HG03460 (cell line): Measurements from ENCODE around the gene NEURL3.
"Not testable (repeated sequence)": the region's sequence is repeated elsewhere in the genome, so short reads cannot be mapped to it uniquely, and the experiment has no call there.

Experiments used
- ATAC-seq: cut with Tn5 transposase; IDR thresholded peaks from one replicate; pipeline ENCODE4 v1.9.1; 2021; ENCODE audit not compliant: unreplicated experiment

Gene NEURL3

GRCh38 chr2:96508521-96509113 lies 3.5 kb upstream of the NEURL3 start:
- no peak for ATAC-seq

GRCh38 chr2:96507957-96508520 lies 2.9 kb upstream of the NEURL3 start:
- peak; percentile 54 for ATAC-seq

DNA sequence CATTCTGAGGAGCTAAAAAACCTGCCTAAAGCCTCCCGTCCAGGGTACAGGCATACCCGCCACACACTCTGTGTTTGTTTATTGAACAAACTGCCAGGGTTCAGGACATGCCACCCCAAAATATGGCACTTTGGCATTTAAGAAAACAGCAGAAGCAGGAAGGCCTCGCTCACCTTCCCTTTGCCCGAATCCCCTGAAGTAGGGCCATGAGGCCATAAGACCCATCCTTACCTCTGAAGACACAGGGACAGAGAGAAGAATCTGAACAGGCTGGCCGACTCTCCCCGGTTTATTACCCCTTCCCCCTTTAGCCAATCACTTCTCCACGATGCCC lies 1.7 kb upstream of the NEURL3 start:
- no peak for ATAC-seq

DNA sequence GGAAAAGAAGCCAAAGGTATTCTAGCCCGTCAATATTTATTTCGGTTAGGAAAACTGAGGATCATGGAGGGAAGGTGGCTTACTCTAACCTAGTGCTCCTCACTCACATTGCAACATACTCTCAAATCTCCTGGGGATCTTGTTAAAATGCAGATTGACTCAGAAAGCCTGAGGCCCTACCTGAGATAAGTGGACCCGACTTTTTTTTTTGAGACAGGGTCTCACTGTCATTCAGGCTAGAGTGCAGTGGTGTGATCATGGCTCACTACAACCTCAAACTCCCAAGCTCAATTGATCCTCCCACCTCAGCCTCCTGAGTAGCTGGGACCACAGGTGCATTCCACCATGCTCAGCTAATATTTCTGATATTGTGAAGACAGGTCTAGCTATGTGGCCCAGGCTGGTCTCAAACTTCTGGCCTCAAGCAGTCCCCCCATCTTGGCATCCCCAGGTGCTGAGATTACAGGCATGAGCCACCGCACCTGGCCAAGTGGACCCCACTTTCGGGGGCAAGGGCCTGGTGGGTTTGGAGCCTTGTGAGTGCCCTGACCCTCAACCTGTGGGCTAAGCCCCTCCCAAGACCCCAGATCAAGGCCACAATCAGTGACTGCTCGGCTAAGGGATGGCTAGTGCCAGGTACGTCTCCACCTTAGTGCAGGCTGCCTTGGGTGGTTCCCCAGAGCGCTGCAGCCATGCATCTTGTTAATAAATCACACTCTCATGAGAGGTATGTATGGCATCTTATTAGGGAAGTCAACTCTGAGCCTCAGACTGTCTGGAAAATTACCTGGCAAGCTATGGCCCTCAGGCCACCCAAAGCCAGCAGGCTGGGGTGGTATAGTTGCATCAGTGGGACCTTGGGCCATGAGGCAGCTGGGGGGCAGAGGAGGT lies 1.1 kb upstream of the NEURL3 start:
- no peak for ATAC-seq

DNA sequence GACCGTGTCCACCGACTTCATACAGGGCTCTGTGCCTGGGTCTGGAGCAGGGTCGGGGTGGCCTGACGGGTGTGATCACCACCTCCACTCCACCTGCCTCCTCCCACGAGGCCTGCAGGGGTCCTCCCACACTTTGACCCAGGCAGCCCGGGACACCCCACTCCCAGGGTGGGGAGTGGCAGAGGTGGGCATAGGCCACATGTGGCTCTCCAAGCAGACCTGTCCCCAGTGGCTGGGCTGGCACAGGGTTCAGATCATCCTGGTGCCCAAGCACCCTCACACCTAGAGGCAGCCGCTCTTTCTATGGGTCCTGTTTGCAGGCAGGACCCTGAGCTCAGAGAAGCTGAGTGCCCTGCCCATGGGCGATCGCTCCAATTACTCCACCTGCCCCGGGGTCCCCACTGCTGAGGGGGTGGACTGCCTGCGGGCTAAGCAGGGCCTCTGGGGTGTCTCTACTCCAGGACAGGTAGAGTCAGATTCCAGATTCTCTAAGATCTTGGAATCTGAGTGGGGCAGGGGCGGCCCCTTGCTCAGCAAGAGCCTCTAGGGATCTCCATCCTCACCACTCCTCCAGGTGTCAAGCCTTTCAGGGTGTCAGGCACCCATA lies 1.4 kb downstream of the NEURL3 start:
- ATAC-seq: no peak

- ATAC-seq: no peak
These were observed 2.1 kb downstream of the NEURL3 start for GRCh38 chr2:96502891-96503636.

DNA sequence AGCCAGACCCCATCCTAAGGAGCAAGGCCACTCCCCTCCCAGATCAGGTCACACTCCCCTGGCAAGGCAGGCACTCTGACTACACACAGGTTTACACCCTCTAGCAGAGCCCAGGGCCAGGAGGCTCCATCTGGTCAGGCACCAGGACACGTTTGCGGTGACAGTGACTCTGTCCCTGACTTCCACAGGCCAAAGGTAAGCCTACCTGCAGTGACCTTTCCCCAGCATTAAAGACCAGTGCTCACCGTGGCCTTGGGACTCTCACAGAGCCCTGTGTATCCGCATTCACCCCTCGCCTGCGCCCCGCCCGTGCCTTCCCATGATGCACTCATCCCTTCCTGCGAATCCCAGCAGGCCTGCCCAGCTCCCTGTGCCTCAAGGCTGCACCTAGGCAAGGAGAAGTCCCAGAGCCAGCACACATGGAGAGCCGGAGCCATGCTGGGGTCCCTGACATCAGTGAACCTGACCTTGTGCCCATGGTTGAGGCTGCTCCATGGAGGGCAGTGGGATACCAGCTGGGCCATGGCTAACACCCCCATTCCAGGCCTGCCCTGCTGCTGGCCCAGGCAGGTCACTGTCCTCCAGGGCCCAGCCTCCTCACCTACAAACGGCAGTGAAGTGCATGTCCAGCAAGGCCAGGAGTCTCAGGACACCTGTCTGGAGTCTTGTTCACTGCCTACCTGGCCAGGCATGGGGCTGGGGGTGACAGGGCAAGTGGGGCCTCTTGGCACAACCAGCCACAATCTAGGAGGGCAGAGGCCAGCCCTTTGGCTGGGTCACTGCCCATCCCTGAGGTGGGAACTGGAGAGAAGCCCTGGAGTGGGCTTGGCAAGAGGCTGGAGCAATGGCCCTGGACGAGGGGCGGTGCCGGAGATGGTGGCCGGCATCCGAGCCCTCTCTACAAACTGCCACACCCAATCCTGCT lies 3.0 kb downstream of the NEURL3 start:
- ATAC-seq: no peak

GRCh38 chr2:96501471-96501874 lies 3.7 kb downstream of the NEURL3 start:
- peak; percentile 62 for ATAC-seq

DNA sequence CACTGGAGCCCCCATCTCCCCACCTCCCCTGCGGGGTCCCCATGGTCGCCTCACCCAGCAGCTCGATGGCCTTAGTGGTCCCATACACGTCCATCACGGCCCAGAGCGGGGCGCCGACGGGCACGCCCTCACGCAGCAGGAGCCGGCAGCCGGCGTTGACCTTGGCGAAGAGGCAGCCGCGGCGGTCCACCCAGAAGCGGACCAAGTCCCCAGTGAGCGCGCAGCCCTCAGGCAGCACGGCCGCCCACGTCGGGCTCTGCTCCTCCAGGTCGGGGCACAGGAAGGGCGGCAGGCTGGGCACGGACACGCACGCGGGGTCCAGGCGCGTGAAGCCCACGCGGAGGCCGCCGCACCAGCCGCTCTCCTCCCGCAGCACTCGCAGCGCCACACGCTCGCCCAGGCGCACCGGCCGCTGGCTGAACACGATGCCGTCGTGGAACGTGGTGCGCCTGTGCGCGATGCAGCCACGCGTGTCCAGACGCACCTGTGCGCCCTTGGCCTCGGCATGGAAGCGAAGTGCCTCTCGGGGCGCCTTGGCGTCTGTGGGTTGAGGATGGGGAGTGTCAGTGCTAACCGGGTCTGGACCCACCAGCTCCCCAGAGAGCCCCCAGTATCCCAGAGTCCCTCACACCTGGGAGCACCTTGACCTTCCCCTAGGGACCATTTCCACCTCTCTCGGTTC lies 4.6 kb downstream of the NEURL3 start:
- ATAC-seq: no peak

DNA sequence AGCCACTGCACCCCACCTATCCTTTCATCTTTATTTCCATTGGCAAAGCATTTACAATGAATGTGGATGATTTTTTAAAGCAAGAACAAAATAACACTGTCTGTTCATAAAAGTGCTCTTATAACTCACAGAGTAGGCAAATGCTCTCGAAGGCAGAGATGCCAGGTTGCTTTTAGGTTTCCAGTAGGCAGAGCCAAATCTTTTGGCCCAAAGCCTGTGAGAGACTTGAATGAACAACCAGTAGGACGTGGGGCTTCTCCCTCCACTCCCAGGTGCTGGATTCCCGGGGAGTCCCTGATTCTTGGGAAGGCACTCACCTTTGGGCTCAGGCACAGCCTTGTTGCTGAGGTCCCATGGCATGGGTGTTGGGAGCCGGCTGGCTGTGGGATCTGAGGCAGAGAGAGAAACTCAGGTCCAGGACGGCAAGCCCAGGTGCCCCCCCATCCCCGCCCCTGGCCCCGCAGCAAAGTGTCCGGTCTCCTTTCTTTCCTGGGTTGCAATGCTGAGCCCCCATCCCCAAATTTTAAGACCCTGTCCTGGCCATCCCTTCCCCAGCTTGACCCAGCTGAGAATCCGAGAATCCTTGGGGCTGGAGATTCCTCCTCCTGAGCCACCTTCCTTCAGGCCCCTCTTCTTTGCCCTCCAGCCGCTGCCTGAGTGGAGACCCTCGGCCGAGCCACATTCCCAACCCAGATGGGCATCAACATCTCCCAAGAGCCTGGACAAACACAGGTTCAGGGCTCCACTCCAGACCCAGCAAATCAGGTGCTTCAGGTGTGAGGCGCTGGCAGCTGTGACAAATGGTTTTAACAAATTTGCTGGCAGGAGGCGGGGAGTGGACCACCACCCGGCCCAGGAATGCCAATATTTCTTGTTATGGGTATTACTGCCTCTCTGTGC lies 5.8 kb downstream of the NEURL3 start:
- ATAC-seq: no peak

DNA sequence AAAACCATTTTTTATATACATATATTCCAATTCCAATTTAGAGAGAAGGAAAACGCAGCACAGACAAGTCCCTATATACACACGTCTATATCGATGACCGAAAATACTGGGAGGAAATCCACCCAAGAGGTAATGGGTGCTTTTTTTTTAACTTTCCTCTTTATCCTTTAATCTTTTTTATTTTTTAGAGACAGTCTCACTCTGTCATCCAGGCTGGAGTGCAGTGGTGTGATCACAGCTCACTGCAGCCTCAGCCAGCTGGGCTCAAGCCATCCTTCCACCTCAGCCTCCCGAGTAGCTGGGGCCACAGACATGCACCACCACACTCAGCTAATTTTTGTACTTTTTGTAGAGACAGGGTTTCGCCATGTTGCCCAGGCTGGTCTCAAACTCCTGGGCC lies 6.5 kb downstream of the NEURL3 start:
- not testable (repeated sequence) for ATAC-seq

DNA sequence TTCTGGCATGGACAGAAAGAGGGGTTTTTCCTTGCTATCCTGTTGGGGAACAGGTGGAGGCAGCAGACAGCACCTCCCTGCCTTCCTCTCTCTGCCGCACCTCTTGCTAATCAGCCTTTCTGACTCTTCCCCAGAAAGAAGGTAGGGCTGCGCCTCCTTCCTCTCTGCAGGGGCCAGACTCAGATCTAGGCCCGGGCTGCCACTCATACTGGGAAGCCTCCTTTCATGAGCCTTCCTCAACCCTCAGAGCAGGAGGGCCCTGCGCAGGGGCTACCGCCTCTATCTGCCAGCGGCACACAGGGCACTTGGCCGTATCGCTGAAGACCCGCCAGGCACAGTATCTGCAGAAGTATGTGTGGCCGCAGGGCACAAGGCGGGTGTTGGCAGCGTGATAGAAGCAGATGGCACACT lies 7.1 kb downstream of the NEURL3 start:
- ATAC-seq: no peak

- no peak for ATAC-seq
These were observed 9.1 kb downstream of the NEURL3 start for GRCh38 chr2:96495982-96496629.

DNA sequence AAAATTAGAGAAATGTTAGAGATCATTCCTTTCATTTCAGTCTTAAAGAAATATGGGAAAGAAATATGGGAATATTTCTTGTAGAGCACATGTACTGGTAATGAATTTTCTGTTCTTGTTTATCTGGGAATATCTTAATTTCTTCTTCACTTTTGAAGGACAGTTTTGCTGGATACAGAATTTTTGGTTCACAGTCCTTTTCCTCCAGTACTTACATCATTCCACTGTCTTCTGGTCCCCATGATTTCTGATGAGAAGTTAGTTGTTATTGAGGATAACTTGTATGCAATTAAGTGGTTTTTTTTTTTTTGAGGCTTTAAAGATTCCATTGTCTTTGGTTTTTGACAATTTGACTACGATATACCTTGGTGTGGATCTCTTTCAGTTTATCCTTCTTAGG lies 11.0 kb downstream of the NEURL3 start:
- ATAC-seq: no peak

GRCh38 chr2:96493072-96493471 lies 12.1 kb downstream of the NEURL3 start:
- ATAC-seq: no peak

DNA sequence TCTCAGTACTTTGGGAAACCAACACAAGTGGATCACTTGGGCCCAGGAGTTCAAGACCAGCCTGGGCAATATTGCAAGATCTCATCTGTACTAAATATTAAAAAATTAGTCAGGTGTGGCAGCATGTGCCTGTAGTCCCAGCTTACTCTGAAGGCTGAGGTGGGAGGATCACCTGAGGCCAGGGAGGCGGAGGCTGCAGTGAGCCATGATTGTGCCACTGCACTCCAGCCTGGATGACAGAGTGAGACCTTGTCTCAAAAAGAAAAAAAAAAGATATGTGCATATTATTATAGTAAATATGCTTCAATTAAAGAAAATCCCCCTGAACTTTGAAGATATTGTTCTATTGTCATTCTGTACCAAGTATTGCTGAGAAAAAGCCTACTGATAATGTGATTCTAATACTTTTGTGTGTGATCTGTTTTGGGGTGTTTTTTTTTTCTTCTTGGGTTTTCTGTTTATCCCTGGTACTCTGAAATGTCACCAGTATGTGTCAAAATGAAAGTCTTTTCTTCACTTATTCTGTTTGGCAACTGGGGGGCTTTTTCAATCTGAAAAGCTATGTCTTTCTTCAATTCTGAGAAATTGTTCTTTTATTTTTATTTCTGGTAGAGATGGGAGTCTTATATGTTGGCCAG lies 13.2 kb downstream of the NEURL3 start:
- no peak for ATAC-seq

- no peak for ATAC-seq
These were observed 15.5 kb downstream of the NEURL3 start for GRCh38 chr2:96489663-96490062.

GRCh38 chr2:96489261-96489660 lies 15.9 kb downstream of the NEURL3 start:
- no peak for ATAC-seq
